KMS-11 (cell line): Measurements from ENCODE around the gene SYNJ1.
A peak's percentile ranks its signal among the peaks of the same experiment; 100 is the strongest.

Experiments used
- H2AFZ ChIP-seq: fragments of 200-600 bp; sonication (generic); 2 replicates; pipeline ENCODE4 v1.6.1; 2016; ENCODE audit warnings: antibody characterized with exemption, mixed run types, low read depth
- H3K27ac ChIP-seq: fragments of 200-600 bp; sonication (generic); 2 replicates; pipeline ENCODE4 v1.6.1; 2016; ENCODE audit warnings: mild to moderate bottlenecking, mixed run types
- H3K27me3 ChIP-seq: fragments of 200-600 bp; sonication (generic); 2 replicates; pipeline ENCODE4 v1.6.1; 2017; ENCODE audit warnings: mild to moderate bottlenecking, low read depth, mixed run types, moderate library complexity; ENCODE audit not compliant: insufficient read depth
- H3K36me3 ChIP-seq: fragments of 200-600 bp; sonication (generic); 2 replicates; pipeline ENCODE4 v1.6.1; 2017; ENCODE audit warnings: mild to moderate bottlenecking, mixed run types; ENCODE audit not compliant: insufficient read depth
- H3K4me1 ChIP-seq: fragments of 200-600 bp; sonication (generic); 2 replicates; pipeline ENCODE4 v1.6.1; 2016; ENCODE audit warnings: mild to moderate bottlenecking, low read depth, mixed run types; ENCODE audit not compliant: poor library complexity, severe bottlenecking
- H3K4me2 ChIP-seq: fragments of 200-600 bp; sonication (generic); 2 replicates; pipeline ENCODE4 v1.7.0; 2016; ENCODE audit warnings: mild to moderate bottlenecking, mixed run types
- H3K4me3 ChIP-seq: fragments of 200-600 bp; sonication (generic); IDR thresholded peaks from 2 replicates; pipeline ENCODE4 v1.6.1; 2017; ENCODE audit warnings: low read depth, low read length, mixed read lengths; ENCODE audit not compliant: insufficient read depth
- H3K79me2 ChIP-seq: fragments of 200-600 bp; sonication (generic); 2 replicates; pipeline ENCODE4 v1.6.1; 2016; ENCODE audit warnings: low read depth, mixed run types; ENCODE audit not compliant: insufficient read depth
- H3K9ac ChIP-seq: fragments of 200-600 bp; sonication (generic); 2 replicates; pipeline ENCODE4 v1.6.1; 2016; ENCODE audit warnings: mild to moderate bottlenecking, mixed run types
- H4K20me1 ChIP-seq: fragments of 200-600 bp; sonication (generic); 2 replicates; pipeline ENCODE4 v1.6.1; 2016; ENCODE audit warnings: mild to moderate bottlenecking, mixed run types; ENCODE audit not compliant: insufficient read depth
- CTCF ChIP-seq: fragments of 200-600 bp; sonication (generic); conservative IDR thresholded peaks from 2 replicates; pipeline ENCODE4 v1.6.1; 2017; ENCODE audit warnings: low read depth, mild to moderate bottlenecking, antibody characterized with exemption, low read length, moderate library complexity, mixed read lengths

SYNJ1 gene

GRCh38 chr21:32653326-32653901 lies 74.4 kb downstream of the SYNJ1 start:
- peaks cover 30% of the 10 kb centered on the region for H3K4me1 ChIP-seq
- no peaks in the 10 kb centered on the region for H3K79me2 ChIP-seq
- no peak overlapping the region for H2AFZ ChIP-seq
- peak; percentile 87 for TF ChIP-seq CTCF
- H3K27ac ChIP-seq, result no peak overlapping the region
- H3K4me3 ChIP-seq, result no peak overlapping the region
- H3K9ac ChIP-seq, result no peak overlapping the region
- H4K20me1 ChIP-seq, result no peaks in the 10 kb centered on the region
- H3K27me3 ChIP-seq, result no peaks in the 10 kb centered on the region
- no peak overlapping the region for H3K4me2 ChIP-seq
- no peaks in the 10 kb centered on the region for H3K36me3 ChIP-seq

GRCh38 chr21:32648165-32648564 lies 79.6 kb downstream of the SYNJ1 start:
- Histone ChIP-seq H3K9ac (no peak overlapping the region), H3K79me2 (no peaks in the 10 kb centered on the region), H3K4me1 (peaks cover 28% of the 10 kb centered on the region), H3K36me3 (no peaks in the 10 kb centered on the region; the same call in 1 of the 2 replicates), H2AFZ (no peak overlapping the region), H3K27ac (no peak overlapping the region), H3K4me2 (no peak overlapping the region), H3K27me3 (no peaks in the 10 kb centered on the region), H4K20me1 (no peaks in the 10 kb centered on the region), H3K4me3 (no peak overlapping the region)
- no peak for TF ChIP-seq CTCF

GRCh38 chr21:32645261-32646182 lies 82.3 kb downstream of the SYNJ1 start:
- no peaks in the 10 kb centered on the region for H4K20me1 ChIP-seq
- TF ChIP-seq CTCF, result no peak
- no peaks in the 10 kb centered on the region; the same call in 1 of the 2 replicates for H3K36me3 ChIP-seq
- peaks cover 18% of the 10 kb centered on the region for H3K4me1 ChIP-seq
- no peak overlapping the region for H3K27ac ChIP-seq
- H3K9ac ChIP-seq, result no peak overlapping the region
- no peaks in the 10 kb centered on the region for H3K79me2 ChIP-seq
- H3K27me3 ChIP-seq, result no peaks in the 10 kb centered on the region
- no peak overlapping the region for H3K4me2 ChIP-seq
- H3K4me3 ChIP-seq, result no peak overlapping the region
- no peak overlapping the region for H2AFZ ChIP-seq

- Histone ChIP-seq H4K20me1 (no peaks in the 10 kb centered on the region), H3K9ac (no peak overlapping the region), H3K36me3 (no peaks in the 10 kb centered on the region; the same call in 1 of the 2 replicates), H2AFZ (no peak overlapping the region), H3K79me2 (no peaks in the 10 kb centered on the region), H3K4me2 (no peak overlapping the region), H3K27me3 (no peaks in the 10 kb centered on the region), H3K27ac (no peak overlapping the region), H3K4me3 (no peak overlapping the region), H3K4me1 (peaks cover 9% of the 10 kb centered on the region)
- TF ChIP-seq CTCF, result no peak
Measured at GRCh38 chr21:32641710-32642698, 85.8 kb downstream of the SYNJ1 start.
